ENCODE results near the gene EPHB6.

GRCh38 chr7:142885311-142886230 lies 30.7 kb downstream of the EPHB6 start, which contains the start of gene TRPV6:
- TF ChIP-seq CTCF (IDR thresholded peaks at IDR 0.05; ENCODE audit: poor library complexity, severe bottlenecking) (no peak), RAD21 (conservative IDR thresholded peaks at IDR 0.05) (no peak), SMC3 (conservative IDR thresholded peaks at IDR 0.05; ENCODE audit: poor library complexity) (no peak)

All from neural cell (in vitro differentiated cells).